B cell (primary cell): Measurements from ENCODE around the gene TUNAR.

Source experiments
- CTCF ChIP-seq: fragments of 200-600 bp; IDR thresholded peaks from one replicate; pipeline ENCODE4 v1.8.0; 2022; ENCODE audit warnings: antibody characterized with exemption, mild to moderate bottlenecking
- EZH2 ChIP-seq: IDR thresholded peaks from 2 replicates; pipeline ENCODE4 v1.6.1; 2012; ENCODE audit warnings: borderline replicate concordance, low read depth, mild to moderate bottlenecking, moderate library complexity, low read length; ENCODE audit not compliant: insufficient read depth, poor library complexity, severe bottlenecking

- TF ChIP-seq CTCF (no peak), EZH2 (no peak)
Measured at GRCh38 chr14:95850429-95850828, 26.2 kb upstream of the TUNAR start.
